Myometrial cell (primary cell): ENCODE results near the gene TRAPPC5. TPM values are rescaled to one million over a fixed set of nuclear protein-coding genes. Genes with fewer than 3 reads are reported as not detected.

Experiments
- total RNA-seq: library from RNA; depleted of rRNA; stranded (reverse); fragments of >200 nt; gene quantifications from 2 replicates; pipeline ENCODE4 v1.2.3, GENCODE V29; 2015

Gene TRAPPC5
- total RNA-seq, result 86.2 and 107 TPM in 2 replicates

DNA sequence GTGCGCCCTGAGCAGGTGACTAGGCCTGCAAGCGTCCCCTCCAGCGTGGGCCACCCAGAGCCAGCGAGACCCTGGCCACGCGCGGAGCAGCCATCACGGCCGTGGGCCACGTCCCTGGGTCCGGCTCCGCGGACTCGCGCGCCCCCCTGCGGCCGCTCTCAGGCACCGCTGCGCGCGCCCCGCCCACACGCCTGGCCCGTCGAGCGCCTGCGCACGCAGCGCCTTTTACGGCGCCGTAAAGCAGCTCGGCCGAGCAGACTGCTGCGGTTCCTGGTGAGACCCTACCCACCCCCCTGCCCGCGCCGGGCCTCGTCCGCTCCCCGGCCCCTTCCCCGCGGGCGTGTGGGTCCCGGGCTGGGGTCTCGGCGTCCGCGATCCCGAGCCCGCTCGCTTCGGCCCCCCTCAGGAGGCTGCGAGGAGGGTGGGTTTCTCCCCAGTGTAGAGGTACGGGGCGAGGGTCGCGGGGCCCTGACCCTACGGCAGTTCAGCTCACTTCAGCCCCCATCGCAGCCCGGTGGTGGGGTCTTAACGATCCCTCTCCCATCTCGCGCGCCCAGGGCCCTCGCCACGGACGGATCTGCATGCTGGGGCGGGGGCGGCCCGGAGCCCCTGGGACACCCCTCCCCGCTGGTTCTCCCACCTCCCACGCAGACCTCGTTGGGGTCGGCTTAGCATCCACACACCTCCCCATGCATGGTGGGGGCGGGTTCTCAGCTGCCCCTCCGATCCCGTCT, at the start of gene TRAPPC5:
TSS of gene TRAPPC5 (plus strand) at position 228 of the 734 bp plus-strand sequence. CDS start 1,421 bp downstream, outside the sequence.

DNA sequence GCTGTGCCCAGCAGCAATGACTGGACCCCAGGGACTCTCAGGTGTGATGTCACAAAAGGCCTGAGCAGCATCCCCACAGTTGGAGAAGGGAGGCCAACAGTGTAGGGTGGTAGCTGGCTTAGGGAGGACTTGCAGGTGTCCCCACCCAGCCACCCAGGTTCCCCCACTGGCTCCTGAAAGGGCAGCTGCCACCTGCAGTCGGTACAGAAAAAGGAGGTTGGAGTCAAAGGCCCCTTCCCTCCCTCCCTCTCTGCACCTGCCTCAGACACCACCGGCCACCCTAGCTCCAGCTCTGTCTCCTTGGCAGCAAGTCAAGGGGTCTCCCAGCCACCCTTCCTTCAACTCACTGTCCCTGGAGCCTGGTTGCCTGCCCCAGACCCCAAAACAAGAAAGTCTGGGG, 46.9 kb upstream of the TRAPPC5 start, which contains the start of gene PCP2:
TSS of gene PCP2 (minus strand) at position 22 of the 400 bp plus-strand sequence. CDS start 262 bp downstream, outside the sequence.

DNA sequence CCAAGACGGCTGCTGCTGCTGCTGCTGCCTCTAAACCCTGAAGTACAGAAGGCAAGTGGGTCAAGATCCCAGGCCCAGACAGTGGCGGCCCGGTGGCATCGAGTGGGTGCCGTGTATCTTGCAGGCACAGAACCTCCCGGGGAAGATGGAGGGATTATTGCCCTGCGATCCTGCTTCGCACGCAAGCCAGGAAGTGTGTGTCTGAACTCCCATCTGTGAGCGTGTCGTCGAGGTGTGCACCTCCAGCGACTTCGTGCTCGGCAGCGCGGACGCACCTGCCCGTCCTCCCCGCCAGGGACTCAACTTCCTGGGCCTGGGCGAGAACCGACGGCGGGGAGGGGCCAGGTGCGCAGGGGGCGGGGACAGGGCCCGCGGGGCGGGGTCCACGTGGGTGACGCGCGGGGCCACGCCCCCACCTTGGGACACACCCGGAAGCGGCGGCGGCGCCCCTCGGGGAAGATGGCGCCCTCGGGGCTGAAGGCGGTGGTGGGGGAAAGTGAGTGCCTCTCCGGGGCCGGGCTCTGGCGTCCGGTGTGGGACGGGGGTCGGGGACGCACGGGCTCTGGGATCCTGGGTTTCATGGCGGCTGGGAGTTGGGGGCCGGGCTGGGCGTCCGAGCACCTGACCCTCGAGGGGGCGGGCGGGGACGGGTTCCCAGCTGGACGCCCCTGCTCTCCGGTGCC, 43.8 kb upstream of the TRAPPC5 start, which contains the start of gene STXBP2:
TSS of gene STXBP2 (plus strand) at position 420 of the 683 bp plus-strand sequence. CDS start at position 460, 40 bp downstream.

GRCh38 chr19:7668842-7669241, 11.8 kb upstream of the TRAPPC5 start, which contains the start of gene RETN:
TSS of gene RETN (plus strand) at chr19:7669049. CDS start at chr19:7669327, 278 bp downstream.

DNA sequence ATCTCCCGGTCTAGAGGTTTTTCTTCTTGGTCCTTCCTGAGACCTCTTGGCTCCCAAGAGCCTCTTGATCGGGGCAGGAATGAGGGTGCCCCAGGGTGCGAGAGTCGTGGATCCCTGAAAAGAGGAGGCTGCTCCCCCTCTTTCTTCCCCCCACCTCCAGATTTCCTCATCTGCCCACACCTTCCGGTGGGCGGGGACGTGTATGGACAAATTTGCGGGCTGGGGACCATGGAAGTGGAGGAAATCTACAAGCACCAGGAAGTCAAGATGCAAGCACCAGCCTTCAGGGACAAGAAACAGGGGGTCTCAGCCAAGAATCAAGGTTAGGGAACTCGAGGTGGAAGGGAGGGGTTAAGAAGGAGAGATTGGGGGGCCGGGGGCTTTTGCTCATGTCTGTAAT, 3.8 kb upstream of the TRAPPC5 start, which contains the start of gene MCEMP1:
TSS of gene MCEMP1 (plus strand) at position 237 of the 400 bp plus-strand sequence. CDS start at position 268, 31 bp downstream.

GRCh38 chr19:7701654-7702457, 21.2 kb downstream of the TRAPPC5 start, which contains the start of gene FCER2:
TSS of gene FCER2 (minus strand) at chr19:7702131. CDS start at chr19:7699760, 2,371 bp downstream.

GRCh38 chr19:7732045-7732444, 51.4 kb downstream of the TRAPPC5 start, which contains the start of gene CLEC4G:
TSS of gene CLEC4G (minus strand) at chr19:7732110. CDS start at chr19:7732102, 8 bp downstream.

Other genes with a start within 250 kb of the TRAPPC5 start
- 2.6 and 3.9 TPM in 2 replicates for gene PEX11G, start 191.8 kb upstream of the TRAPPC5 start, total RNA-seq
- gene ZNF358, start 164.7 kb upstream of the TRAPPC5 start, total RNA-seq, result 20.2 and 22.5 TPM in 2 replicates
- 3.9 and 4.6 TPM in 2 replicates for gene MCOLN1, start 158.2 kb upstream of the TRAPPC5 start, total RNA-seq
- 159 and 163 TPM in 2 replicates for gene PNPLA6, start 145.1 kb upstream of the TRAPPC5 start, total RNA-seq
- not detected in 2 replicates for gene CAMSAP3, start 85.0 kb upstream of the TRAPPC5 start, total RNA-seq
- 42.2 and 45.3 TPM in 2 replicates for gene XAB2, start 51.3 kb upstream of the TRAPPC5 start, total RNA-seq
- 4.9 and 7.4 TPM in 2 replicates for gene PET100, start 51.0 kb upstream of the TRAPPC5 start, total RNA-seq
- gene PCP2, start 47.1 kb upstream of the TRAPPC5 start, total RNA-seq, result not detected in 2 replicates
- 12.1 and 22.8 TPM in 2 replicates for gene STXBP2, start 43.7 kb upstream of the TRAPPC5 start, total RNA-seq
- gene RETN, start 11.8 kb upstream of the TRAPPC5 start, total RNA-seq, result not detected in 2 replicates
- gene MCEMP1, start 3.7 kb upstream of the TRAPPC5 start, total RNA-seq, result not detected in 2 replicates
- gene FCER2, start 21.3 kb downstream of the TRAPPC5 start, total RNA-seq, result not detected in 2 replicates
- not detected in 2 replicates for gene CLEC4G, start 51.3 kb downstream of the TRAPPC5 start, total RNA-seq
- not detected in 2 replicates for gene CD209, start 66.7 kb downstream of the TRAPPC5 start, total RNA-seq
- gene CLEC4M, start 82.4 kb downstream of the TRAPPC5 start, total RNA-seq, result not detected in 2 replicates
- gene EVI5L, start 149.4 kb downstream of the TRAPPC5 start, total RNA-seq, result 25.5 and 44.4 TPM in 2 replicates
- gene PRR36, start 193.6 kb downstream of the TRAPPC5 start, total RNA-seq, result not detected in 2 replicates
- 7.2 and 8.5 TPM in 2 replicates for gene LRRC8E, start 207.7 kb downstream of the TRAPPC5 start, total RNA-seq
- 8.4 and 9.6 TPM in 2 replicates for gene MAP2K7, start 223.0 kb downstream of the TRAPPC5 start, total RNA-seq
- 25.4 TPM in 1 of 2 replicates, not detected in the other for gene TGFBR3L, start 234.0 kb downstream of the TRAPPC5 start, total RNA-seq
- gene SNAPC2, start 239.5 kb downstream of the TRAPPC5 start, total RNA-seq, result 60.5 and 80.3 TPM in 2 replicates
- 2.9 and 4.3 TPM in 2 replicates for gene CTXN1, start 245.3 kb downstream of the TRAPPC5 start, total RNA-seq